Mesenchymal stem cell (in vitro differentiated cells and primary cell): ENCODE results near the gene DYNC1H1.
"Not testable (repeated sequence)": the region's sequence is repeated elsewhere in the genome, so short reads cannot be mapped to it uniquely, and the experiment has no call there.

ENCODE experiments used
- DNase-seq: peaks from one replicate; pipeline ENCODE4 v3.0.0-alpha.2; 2013
- H2AFZ ChIP-seq: one replicate; pipeline ENCODE4 v1.6.1; 2013; ENCODE audit warnings: low read depth, mild to moderate bottlenecking, control low read depth, inconsistent platforms, low read length, moderate library complexity
- H2AK5ac ChIP-seq: 2 replicates; pipeline ENCODE4 v1.6.1; 2013; ENCODE audit warnings: low read length, moderate library complexity, mild to moderate bottlenecking, inconsistent platforms; ENCODE audit not compliant: severe bottlenecking
- H2BK120ac ChIP-seq: one replicate; pipeline ENCODE4 v1.6.1; 2013; ENCODE audit warnings: low read depth, mild to moderate bottlenecking, inconsistent platforms, low read length, moderate library complexity
- H2BK12ac ChIP-seq, 2 experiments: one replicate each; pipeline ENCODE4 v1.6.1; 2013; ENCODE audit warnings: inconsistent platforms in 2 of 2, low read length in 2 of 2, mild to moderate bottlenecking in 2 of 2, moderate library complexity in 2 of 2, control low read depth in 1 of 2
- H2BK15ac ChIP-seq: one replicate; pipeline ENCODE4 v1.6.1; 2013; ENCODE audit warnings: mild to moderate bottlenecking, low read depth, inconsistent platforms; ENCODE audit not compliant: poor library complexity, severe bottlenecking
- H2BK5ac ChIP-seq: 2 replicates; pipeline ENCODE4 v1.6.1; 2013; ENCODE audit warnings: low read depth, mild to moderate bottlenecking, low read length, control low read depth, inconsistent platforms; ENCODE audit not compliant: poor library complexity, severe bottlenecking
- H3K14ac ChIP-seq, 2 experiments: one replicate each; pipeline ENCODE4 v1.6.1; 2013; ENCODE audit warnings: inconsistent platforms in 2 of 2, low read length in 2 of 2, control low read depth in 1 of 2, mild to moderate bottlenecking in 1 of 2, moderate library complexity in 1 of 2
- H3K18ac ChIP-seq, 2 experiments: one replicate each; pipeline ENCODE4 v1.6.1; 2013; ENCODE audit warnings: inconsistent platforms in 2 of 2, low read length in 2 of 2, control low read depth in 1 of 2, low read depth in 1 of 2, mild to moderate bottlenecking in 1 of 2
- H3K23ac ChIP-seq, 2 experiments: one replicate each; pipeline ENCODE4 v1.6.1; 2013; ENCODE audit warnings: inconsistent platforms in 2 of 2, low read length in 2 of 2, mild to moderate bottlenecking in 2 of 2, moderate library complexity in 2 of 2, control low read depth in 1 of 2
- H3K27ac ChIP-seq: 2 replicates; pipeline ENCODE4 v1.5.1; 2013; ENCODE audit warnings: mild to moderate bottlenecking, moderate library complexity, low read length, control low read depth, inconsistent platforms; ENCODE audit not compliant: poor library complexity, severe bottlenecking
- H3K27me3 ChIP-seq, 2 experiments: 2 replicates each; pipeline versions ENCODE4 v1.6.1 to v1.7.0; 2013; ENCODE audit warnings: low read length in 2 of 2, mild to moderate bottlenecking in 2 of 2, moderate library complexity in 2 of 2, control low read depth in 1 of 2, inconsistent platforms in 1 of 2; ENCODE audit not compliant: control insufficient read depth in 1 of 2, insufficient read depth in 1 of 2
- H3K36me3 ChIP-seq, 2 experiments: 2 replicates each; pipeline versions ENCODE4 v1.6.1 to v1.7.0; 2013; ENCODE audit warnings: low read length in 2 of 2, control low read depth in 1 of 2, inconsistent platforms in 1 of 2, low read depth in 1 of 2, mild to moderate bottlenecking in 1 of 2; ENCODE audit not compliant: insufficient read depth in 2 of 2, control insufficient read depth in 1 of 2
- H3K4ac ChIP-seq, 2 experiments: one replicate each; pipeline ENCODE4 v1.6.1; 2013; ENCODE audit warnings: inconsistent platforms in 2 of 2, low read length in 2 of 2, mild to moderate bottlenecking in 2 of 2, moderate library complexity in 2 of 2, control low read depth in 1 of 2, low read depth in 1 of 2
- H3K4me1 ChIP-seq: 2 replicates; pipeline ENCODE4 v1.6.1; 2013; ENCODE audit warnings: low read depth, low read length, control low read depth; ENCODE audit not compliant: control insufficient read depth, insufficient read depth
- H3K4me2 ChIP-seq: 2 replicates; pipeline ENCODE4 v1.6.1; 2013; ENCODE audit warnings: low read length, mild to moderate bottlenecking, inconsistent platforms; ENCODE audit not compliant: poor library complexity, severe bottlenecking
- H3K4me3 ChIP-seq, 2 experiments: 2 replicates each; pipeline versions ENCODE4 v1.5.1 to v1.7.0; 2013; ENCODE audit warnings: low read length in 2 of 2, mild to moderate bottlenecking in 2 of 2, control low read depth in 1 of 2, low read depth in 1 of 2; ENCODE audit not compliant: insufficient read depth in 1 of 2
- H3K79me1 ChIP-seq: replicated peaks from 2 replicates; pipeline ENCODE4 v1.6.1; 2013; ENCODE audit warnings: mild to moderate bottlenecking, control low read depth, low read length, inconsistent platforms; ENCODE audit not compliant: poor library complexity, severe bottlenecking
- H3K9ac ChIP-seq: 2 replicates; pipeline ENCODE4 v1.7.0; 2013; ENCODE audit warnings: mild to moderate bottlenecking, low read length, moderate library complexity
- H3K9me3 ChIP-seq: 2 replicates; pipeline ENCODE4 v1.7.0; 2013; ENCODE audit warnings: mild to moderate bottlenecking, low read length; ENCODE audit not compliant: control insufficient read depth
- H4K8ac ChIP-seq: one replicate; pipeline ENCODE4 v1.6.1; 2013; ENCODE audit warnings: inconsistent platforms, mild to moderate bottlenecking, low read length, moderate library complexity
- H4K91ac ChIP-seq: one replicate; pipeline ENCODE4 v1.6.1; 2013; ENCODE audit warnings: mild to moderate bottlenecking, low read length, inconsistent platforms
- WGBS: methylation state at CpG from one replicate; pipeline ENCODE4 v1.1.7; 2013; ENCODE audit warnings: mixed read lengths; 5-methylcytosine and 5-hydroxymethylcytosine counted together

The DYNC1H1 gene

GRCh38 chr14:102078361-102078791, 114.0 kb downstream of the DYNC1H1 start:
- H3K9ac ChIP-seq, H4K8ac ChIP-seq, DNase-seq, H2BK5ac ChIP-seq, H3K9me3 ChIP-seq, H3K4me2 ChIP-seq, H2AK5ac ChIP-seq, H2BK12ac ChIP-seq, H3K14ac ChIP-seq, H3K27me3 ChIP-seq, H3K4me1 ChIP-seq, H4K91ac ChIP-seq, H3K4ac ChIP-seq, H2BK15ac ChIP-seq, H3K23ac ChIP-seq, H3K18ac ChIP-seq, H2AFZ ChIP-seq, H2BK120ac ChIP-seq, H3K27ac ChIP-seq, H3K79me1 ChIP-seq: not testable (repeated sequence)
- Histone ChIP-seq H3K36me3 (peaks cover 43 to 52% of the 10 kb centered on the region in 2 experiments), H3K4me3 (peak overlapping the region in 1 of 2 experiments; percentile 33)
- WGBS = 96% methylated on average over 11 of the region's 11 CpGs

- no peak overlapping the region for H3K23ac ChIP-seq
- H4K91ac ChIP-seq = no peak overlapping the region
- DNase-seq = no peak
- no peak overlapping the region for H3K4me2 ChIP-seq
- no peak overlapping the region for H3K14ac ChIP-seq
- no peak overlapping the region for H2AFZ ChIP-seq
- no peak overlapping the region for H3K27ac ChIP-seq
- no peak overlapping the region for H3K4me3 ChIP-seq
- no peak overlapping the region for H2BK5ac ChIP-seq
- no peak overlapping the region for H2BK120ac ChIP-seq
- H3K9me3 ChIP-seq = no peaks in the 10 kb centered on the region
- 97% methylated on average over 9 of the region's 10 CpGs for WGBS
- H3K36me3 ChIP-seq = peaks cover 46 to 59% of the 10 kb centered on the region in 2 experiments
- peaks cover 5% of the 10 kb centered on the region for H3K79me1 ChIP-seq
- no peak overlapping the region for H3K9ac ChIP-seq
- H2BK15ac ChIP-seq = no peak overlapping the region
- no peak overlapping the region for H3K4ac ChIP-seq
- no peak overlapping the region for H4K8ac ChIP-seq
- no peaks in the 10 kb centered on the region for H3K27me3 ChIP-seq
- H2AK5ac ChIP-seq = no peak overlapping the region
- peaks cover 5% of the 10 kb centered on the region for H3K4me1 ChIP-seq
- H2BK12ac ChIP-seq = no peak overlapping the region
- no peak overlapping the region for H3K18ac ChIP-seq
Measured at GRCh38 chr14:102078831-102079699, 114.7 kb downstream of the DYNC1H1 start.

GRCh38 chr14:102079700-102079979, 115.3 kb downstream of the DYNC1H1 start:
- Histone ChIP-seq H2AFZ (no peak overlapping the region), H2BK12ac (no peak overlapping the region), H3K4me3 (no peak overlapping the region), H3K18ac (no peak overlapping the region), H3K23ac (no peak overlapping the region), H3K4ac (no peak overlapping the region), H4K91ac (no peak overlapping the region), H3K4me1 (peaks cover 6% of the 10 kb centered on the region), H2BK120ac (no peak overlapping the region), H2AK5ac (no peak overlapping the region), H3K9me3 (no peaks in the 10 kb centered on the region), H3K14ac (no peak overlapping the region), H4K8ac (peak overlapping the region; percentile 49), H2BK15ac (no peak overlapping the region), H3K27ac (no peak overlapping the region), H3K79me1 (peaks cover 5% of the 10 kb centered on the region), H3K9ac (no peak overlapping the region), H2BK5ac (no peak overlapping the region), H3K4me2 (no peak overlapping the region), H3K27me3 (no peaks in the 10 kb centered on the region), H3K36me3 (peaks cover 47 to 65% of the 10 kb centered on the region in 2 experiments)
- DNase-seq = no peak

- Histone ChIP-seq H3K4me2 (no peak overlapping the region), H4K8ac (no peak overlapping the region), H3K14ac (no peak overlapping the region), H3K9me3 (no peaks in the 10 kb centered on the region), H3K27ac (no peak overlapping the region), H2AK5ac (no peak overlapping the region), H3K9ac (no peak overlapping the region), H3K4me1 (peaks cover 7% of the 10 kb centered on the region), H3K23ac (no peak overlapping the region), H3K36me3 (peaks cover 46 to 73% of the 10 kb centered on the region in 2 experiments), H2BK12ac (no peak overlapping the region), H2BK120ac (no peak overlapping the region), H2AFZ (no peak overlapping the region), H3K4ac (no peak overlapping the region), H2BK5ac (no peak overlapping the region), H3K79me1 (peaks cover 5% of the 10 kb centered on the region), H4K91ac (no peak overlapping the region), H3K4me3 (no peak overlapping the region), H3K18ac (no peak overlapping the region), H3K27me3 (no peaks in the 10 kb centered on the region), H2BK15ac (no peak overlapping the region)
- no peak for DNase-seq
- WGBS = 83% methylated on average over 14 of the region's 14 CpGs
Measured at GRCh38 chr14:102080183-102081080, 116.1 kb downstream of the DYNC1H1 start.
